Karpas-422 (cell line): ENCODE results near the gene PRSS2. TPM values are rescaled to one million over a fixed set of nuclear protein-coding genes. Genes with fewer than 3 reads are reported as not detected.

Experiments used
- DNase-seq: peaks from one replicate; pipeline ENCODE4 v3.0.0-alpha.2; 2015
- H2AFZ ChIP-seq: fragments of 200-600 bp; sonication (generic); 2 replicates; pipeline ENCODE4 v1.6.1; 2014; ENCODE audit warnings: antibody characterized with exemption, low read length, mixed read lengths
- H3K27ac ChIP-seq: fragments of 200-600 bp; sonication (generic); 2 replicates; pipeline ENCODE4 v1.5.1; 2014; ENCODE audit warnings: mild to moderate bottlenecking, low read length, moderate library complexity
- H3K27me3 ChIP-seq: fragments of 200-600 bp; sonication (generic); 2 replicates; pipeline ENCODE4 v1.6.1; 2014; ENCODE audit warnings: low read length, mixed read lengths
- H3K36me3 ChIP-seq: fragments of 200-600 bp; sonication (generic); 2 replicates; pipeline ENCODE4 v1.6.1; 2014; ENCODE audit warnings: low read length, mixed read lengths; ENCODE audit not compliant: insufficient read depth
- H3K4me1 ChIP-seq: fragments of 200-600 bp; sonication (generic); 2 replicates; pipeline ENCODE4 v1.6.1; 2014; ENCODE audit warnings: mild to moderate bottlenecking, low read length, mixed read lengths
- H3K4me2 ChIP-seq: fragments of 200-600 bp; sonication (generic); 2 replicates; pipeline ENCODE4 v1.6.1; 2014; ENCODE audit warnings: low read length, low read depth, mild to moderate bottlenecking; ENCODE audit not compliant: poor library complexity, severe bottlenecking
- H3K4me3 ChIP-seq: fragments of 200-600 bp; sonication (generic); 2 replicates; pipeline ENCODE4 v1.5.1; 2014; ENCODE audit warnings: mild to moderate bottlenecking, antibody characterized with exemption, low read length, mixed read lengths
- H3K79me2 ChIP-seq: fragments of 200-600 bp; sonication (generic); 2 replicates; pipeline ENCODE4 v1.6.1; 2014; ENCODE audit warnings: mild to moderate bottlenecking, low read length, mixed read lengths
- H3K9ac ChIP-seq: fragments of 200-600 bp; sonication (generic); 2 replicates; pipeline ENCODE4 v1.6.0; 2014; ENCODE audit warnings: low read length
- H3K9me2 ChIP-seq: fragments of 200-600 bp; sonication (generic), shearing (Covaris generic); replicated peaks from 2 replicates; pipeline ENCODE4 v1.6.0; 2014; ENCODE audit warnings: mild to moderate bottlenecking, low read length, moderate library complexity; ENCODE audit not compliant: insufficient read depth
- H3K9me3 ChIP-seq: fragments of 300-700, 200-600 bp; sonication (generic); 2 replicates; pipeline ENCODE4 v1.6.1; 2014; ENCODE audit warnings: low read length, mixed read lengths
- H4K20me1 ChIP-seq: fragments of 200-600 bp; sonication (generic); 2 replicates; pipeline ENCODE4 v1.6.1; 2014; ENCODE audit warnings: mild to moderate bottlenecking, antibody characterized with exemption, low read length, low read depth; ENCODE audit not compliant: insufficient read depth
- total RNA-seq: library from RNA; depleted of rRNA; stranded (reverse); fragments of >200 nt; shearing (Covaris generic); gene quantifications from 2 replicates; pipeline ENCODE4 v1.2.3, GENCODE V29; 2014; ENCODE audit warnings: low replicate concordance

Gene PRSS2
- total RNA-seq, 1 experiment from 2014 or later: not detected

DNA sequence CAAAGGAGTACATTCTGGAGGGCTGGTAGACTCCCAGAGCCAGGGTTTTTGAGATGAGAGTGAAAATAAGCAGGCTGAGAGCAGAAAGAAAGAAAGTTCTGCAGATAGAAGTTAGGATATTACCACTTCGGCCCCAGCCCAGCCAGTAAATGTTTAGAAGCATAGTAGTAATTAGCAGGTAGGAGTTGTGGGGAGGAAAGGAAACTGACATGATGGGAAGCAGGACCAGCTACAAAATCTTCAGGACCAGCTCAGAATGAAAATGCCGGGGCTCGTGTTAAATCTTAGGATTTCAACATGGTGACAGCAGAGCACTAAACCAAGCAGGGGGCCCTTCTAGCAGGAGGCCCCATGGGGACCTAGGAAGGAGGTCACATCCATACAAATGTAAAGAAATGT lies 28.7 kb downstream of the PRSS2 start:
- DNase-seq: no peak
- Histone ChIP-seq H3K9me3 (no peaks in the 10 kb centered on the region), H3K4me3 (no peak overlapping the region), H3K9ac (no peak overlapping the region), H2AFZ (no peak overlapping the region), H3K9me2 (no peaks in the 10 kb centered on the region), H3K27me3 (no peaks in the 10 kb centered on the region), H3K79me2 (no peaks in the 10 kb centered on the region), H3K4me2 (no peak overlapping the region), H4K20me1 (no peaks in the 10 kb centered on the region), H3K36me3 (no peaks in the 10 kb centered on the region), H3K27ac (no peak overlapping the region), H3K4me1 (no peaks in the 10 kb centered on the region)

DNA sequence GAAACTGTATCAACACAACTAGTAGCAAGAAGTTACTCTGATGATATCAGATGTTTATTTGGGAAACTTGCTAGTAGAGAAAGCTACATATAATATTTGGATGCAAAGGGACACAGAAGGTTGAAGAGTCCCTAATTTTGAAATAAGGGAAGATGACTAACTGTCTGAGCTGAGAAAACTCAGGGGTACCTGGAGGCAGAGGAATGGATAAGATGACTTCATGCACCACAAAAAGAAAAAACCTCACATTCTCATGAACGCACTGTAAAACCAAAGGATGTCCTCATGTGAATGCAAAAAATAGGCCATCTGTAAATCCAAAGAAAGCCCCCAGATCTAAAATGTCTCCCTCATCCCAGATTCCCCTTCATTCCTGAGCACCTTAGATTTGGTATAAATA lies 29.3 kb downstream of the PRSS2 start:
- no peaks in the 10 kb centered on the region for H3K9me2 ChIP-seq
- H3K27ac ChIP-seq: no peak overlapping the region
- H3K27me3 ChIP-seq: no peaks in the 10 kb centered on the region
- no peaks in the 10 kb centered on the region for H4K20me1 ChIP-seq
- no peaks in the 10 kb centered on the region for H3K36me3 ChIP-seq
- DNase-seq: no peak
- no peak overlapping the region for H3K4me3 ChIP-seq
- H2AFZ ChIP-seq: no peak overlapping the region
- H3K9ac ChIP-seq: no peak overlapping the region
- H3K4me2 ChIP-seq: no peak overlapping the region
- no peaks in the 10 kb centered on the region for H3K4me1 ChIP-seq
- H3K79me2 ChIP-seq: no peaks in the 10 kb centered on the region
- no peaks in the 10 kb centered on the region for H3K9me3 ChIP-seq

DNA sequence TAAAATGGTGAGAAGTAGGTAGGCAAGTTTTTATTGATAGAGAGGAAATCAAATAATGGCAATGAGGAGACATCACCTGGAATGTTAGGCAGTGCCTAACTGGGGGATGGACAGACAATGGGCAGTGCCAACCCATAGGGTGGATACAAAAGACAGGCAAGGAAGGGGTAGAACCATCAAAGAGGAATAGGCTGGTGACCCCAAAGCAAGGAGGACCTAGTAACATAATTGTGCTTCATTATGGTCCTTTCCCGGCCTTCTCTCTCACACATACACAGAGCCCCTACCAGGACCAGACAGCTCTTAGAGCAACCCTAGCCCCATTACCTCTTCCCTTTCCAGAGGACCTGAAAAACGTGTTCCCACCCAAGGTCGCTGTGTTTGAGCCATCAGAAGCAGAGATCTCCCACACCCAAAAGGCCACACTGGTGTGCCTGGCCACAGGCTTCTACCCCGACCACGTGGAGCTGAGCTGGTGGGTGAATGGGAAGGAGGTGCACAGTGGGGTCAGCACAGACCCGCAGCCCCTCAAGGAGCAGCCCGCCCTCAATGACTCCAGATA lies 30.0 kb downstream of the PRSS2 start:
- H3K4me1 ChIP-seq: no peaks in the 10 kb centered on the region
- H3K9me3 ChIP-seq: no peaks in the 10 kb centered on the region
- no peaks in the 10 kb centered on the region for H3K9me2 ChIP-seq

DNA sequence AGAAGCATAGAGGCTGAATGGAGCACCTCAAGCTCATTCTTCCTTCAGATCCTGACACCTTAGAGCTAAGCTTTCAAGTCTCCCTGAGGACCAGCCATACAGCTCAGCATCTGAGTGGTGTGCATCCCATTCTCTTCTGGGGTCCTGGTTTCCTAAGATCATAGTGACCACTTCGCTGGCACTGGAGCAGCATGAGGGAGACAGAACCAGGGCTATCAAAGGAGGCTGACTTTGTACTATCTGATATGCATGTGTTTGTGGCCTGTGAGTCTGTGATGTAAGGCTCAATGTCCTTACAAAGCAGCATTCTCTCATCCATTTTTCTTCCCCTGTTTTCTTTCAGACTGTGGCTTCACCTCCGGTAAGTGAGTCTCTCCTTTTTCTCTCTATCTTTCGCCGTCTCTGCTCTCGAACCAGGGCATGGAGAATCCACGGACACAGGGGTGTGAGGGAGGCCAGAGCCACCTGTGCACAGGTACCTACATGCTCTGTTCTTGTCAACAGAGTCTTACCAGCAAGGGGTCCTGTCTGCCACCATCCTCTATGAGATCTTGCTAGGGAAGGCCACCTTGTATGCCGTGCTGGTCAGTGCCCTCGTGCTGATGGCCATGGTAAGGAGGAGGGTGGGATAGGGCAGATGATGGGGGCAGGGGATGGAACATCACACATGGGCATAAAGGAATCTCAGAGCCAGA lies 31.0 kb downstream of the PRSS2 start:
- Histone ChIP-seq H3K36me3 (no peaks in the 10 kb centered on the region), H3K9ac (no peak overlapping the region), H3K4me2 (no peak overlapping the region), H4K20me1 (no peaks in the 10 kb centered on the region), H3K79me2 (no peaks in the 10 kb centered on the region), H3K4me3 (no peak overlapping the region), H2AFZ (no peak overlapping the region), H3K4me1 (no peaks in the 10 kb centered on the region), H3K27ac (no peak overlapping the region), H3K27me3 (no peaks in the 10 kb centered on the region), H3K9me3 (no peaks in the 10 kb centered on the region), H3K9me2 (no peaks in the 10 kb centered on the region)
- DNase-seq: no peak

More for the DNA sequence above, 30.0 kb downstream of the PRSS2 start:
- no peaks in the 10 kb centered on the region for H3K79me2 ChIP-seq
- no peak overlapping the region for H3K9ac ChIP-seq
- no peak overlapping the region for H3K4me2 ChIP-seq
- H3K36me3 ChIP-seq: no peaks in the 10 kb centered on the region
- H4K20me1 ChIP-seq: no peaks in the 10 kb centered on the region
- H2AFZ ChIP-seq: no peak overlapping the region
- H3K27ac ChIP-seq: no peak overlapping the region
- H3K4me3 ChIP-seq: no peak overlapping the region
- no peak for DNase-seq
- H3K27me3 ChIP-seq: no peaks in the 10 kb centered on the region

DNA sequence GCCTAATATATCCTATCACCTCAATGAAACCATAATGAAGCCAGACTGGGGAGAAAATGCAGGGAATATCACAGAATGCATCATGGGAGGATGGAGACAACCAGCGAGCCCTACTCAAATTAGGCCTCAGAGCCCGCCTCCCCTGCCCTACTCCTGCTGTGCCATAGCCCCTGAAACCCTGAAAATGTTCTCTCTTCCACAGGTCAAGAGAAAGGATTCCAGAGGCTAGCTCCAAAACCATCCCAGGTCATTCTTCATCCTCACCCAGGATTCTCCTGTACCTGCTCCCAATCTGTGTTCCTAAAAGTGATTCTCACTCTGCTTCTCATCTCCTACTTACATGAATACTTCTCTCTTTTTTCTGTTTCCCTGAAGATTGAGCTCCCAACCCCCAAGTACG lies 31.5 kb downstream of the PRSS2 start:
- no peak for DNase-seq
- H3K9me3 ChIP-seq: no peaks in the 10 kb centered on the region
- no peaks in the 10 kb centered on the region for H4K20me1 ChIP-seq
- H3K9ac ChIP-seq: no peak overlapping the region
- H3K4me1 ChIP-seq: no peaks in the 10 kb centered on the region
- H2AFZ ChIP-seq: no peak overlapping the region
- no peaks in the 10 kb centered on the region for H3K79me2 ChIP-seq
- no peaks in the 10 kb centered on the region for H3K27me3 ChIP-seq
- no peak overlapping the region for H3K27ac ChIP-seq
- H3K36me3 ChIP-seq: no peaks in the 10 kb centered on the region
- no peak overlapping the region for H3K4me2 ChIP-seq
- H3K9me2 ChIP-seq: no peaks in the 10 kb centered on the region
- H3K4me3 ChIP-seq: no peak overlapping the region

DNA sequence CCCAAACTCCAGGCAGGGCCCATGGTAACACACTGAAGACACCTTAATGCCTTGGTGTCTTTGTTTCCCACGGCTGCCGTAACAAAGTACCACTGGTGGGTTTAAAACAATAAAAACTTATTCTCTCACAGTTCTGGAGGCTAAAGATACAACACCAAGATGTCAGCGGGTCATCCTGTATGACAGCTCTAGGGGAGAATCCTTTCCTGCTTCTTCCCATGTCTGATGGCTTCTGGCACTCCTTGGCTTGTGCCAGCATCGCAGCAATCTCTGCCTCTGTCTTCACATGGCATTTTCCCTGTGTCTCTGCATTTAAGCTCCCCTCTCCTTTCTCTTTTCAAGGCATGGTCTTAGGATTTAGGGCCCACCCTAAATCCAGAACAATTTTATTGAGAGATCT lies 33.1 kb downstream of the PRSS2 start:
- H3K79me2 ChIP-seq: no peaks in the 10 kb centered on the region
- no peak for DNase-seq
- H3K9ac ChIP-seq: no peak overlapping the region
- H3K9me2 ChIP-seq: no peaks in the 10 kb centered on the region
- H4K20me1 ChIP-seq: no peaks in the 10 kb centered on the region
- H3K36me3 ChIP-seq: no peaks in the 10 kb centered on the region
- no peak overlapping the region for H2AFZ ChIP-seq
- no peak overlapping the region for H3K27ac ChIP-seq
- no peaks in the 10 kb centered on the region for H3K27me3 ChIP-seq
- no peaks in the 10 kb centered on the region for H3K9me3 ChIP-seq
- H3K4me2 ChIP-seq: no peak overlapping the region
- no peaks in the 10 kb centered on the region for H3K4me1 ChIP-seq
- H3K4me3 ChIP-seq: no peak overlapping the region

DNA sequence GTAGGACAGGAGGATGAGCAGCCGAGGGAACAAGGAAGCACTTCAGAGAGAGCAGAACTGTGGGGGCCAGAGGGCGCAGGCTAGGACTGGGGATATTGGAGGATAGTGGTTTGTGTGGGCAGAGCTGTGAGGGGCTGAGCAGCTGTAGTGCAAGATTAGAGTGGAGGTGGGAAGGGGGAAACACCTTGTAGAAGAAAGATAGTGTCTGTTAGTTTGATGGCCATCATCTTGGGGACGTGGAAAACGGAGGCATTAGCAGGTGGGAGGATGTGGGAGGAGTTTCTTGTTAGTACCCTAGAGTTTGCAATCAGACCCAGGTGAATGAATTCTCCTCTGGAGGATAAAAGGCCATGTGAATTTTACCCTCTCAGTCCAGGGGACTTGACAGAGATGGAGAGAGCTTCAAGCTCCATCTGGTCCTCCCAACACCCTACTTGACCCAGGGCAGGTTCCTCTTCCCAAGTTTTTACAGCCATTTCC lies 34.0 kb downstream of the PRSS2 start:
- Histone ChIP-seq H3K9ac (no peak overlapping the region), H3K27ac (no peak overlapping the region), H4K20me1 (no peaks in the 10 kb centered on the region), H3K4me3 (no peak overlapping the region), H2AFZ (no peak overlapping the region), H3K27me3 (no peaks in the 10 kb centered on the region), H3K36me3 (no peaks in the 10 kb centered on the region), H3K9me2 (no peaks in the 10 kb centered on the region), H3K79me2 (no peaks in the 10 kb centered on the region), H3K4me2 (no peak overlapping the region), H3K4me1 (no peaks in the 10 kb centered on the region), H3K9me3 (no peaks in the 10 kb centered on the region)
- DNase-seq: no peak

DNA sequence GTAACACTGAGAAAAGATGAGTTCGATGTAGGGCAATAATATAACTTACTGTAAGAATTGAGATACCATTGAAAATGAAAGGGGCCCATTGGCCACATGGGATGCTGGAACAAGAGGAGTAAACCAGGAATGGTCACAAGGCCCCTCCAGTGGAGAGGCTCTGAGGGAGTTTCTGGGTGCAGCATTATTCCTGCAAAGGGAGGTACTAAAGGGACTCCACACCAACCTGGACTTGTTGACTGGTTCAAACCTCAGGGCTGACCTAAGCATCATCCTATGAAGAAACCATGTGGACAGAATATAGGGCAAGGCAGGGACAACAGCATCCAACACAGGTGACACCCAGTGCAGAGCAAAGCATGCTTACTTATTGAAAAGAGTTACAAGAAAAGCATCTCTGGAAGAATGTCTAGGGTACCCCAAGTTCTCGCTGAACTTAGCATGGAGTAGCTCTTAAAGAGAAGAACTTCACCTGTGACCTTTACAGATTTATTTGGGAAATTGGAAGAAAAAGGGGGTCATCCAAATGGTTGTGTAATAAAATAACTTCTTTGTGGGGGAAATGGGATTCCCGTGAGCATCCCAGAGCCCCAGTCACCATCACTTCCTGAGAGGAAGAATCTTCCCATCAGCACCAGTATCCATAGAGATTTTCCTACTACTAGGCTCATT lies 34.7 kb downstream of the PRSS2 start:
- Histone ChIP-seq H3K27ac (no peak overlapping the region), H3K4me2 (no peak overlapping the region)

More for the DNA sequence above, 34.7 kb downstream of the PRSS2 start:
- Histone ChIP-seq H2AFZ (no peak overlapping the region), H3K9me2 (no peaks in the 10 kb centered on the region), H3K79me2 (no peaks in the 10 kb centered on the region), H3K9ac (no peak overlapping the region), H3K4me3 (no peak overlapping the region), H3K36me3 (no peaks in the 10 kb centered on the region), H4K20me1 (no peaks in the 10 kb centered on the region), H3K9me3 (no peaks in the 10 kb centered on the region), H3K27me3 (no peaks in the 10 kb centered on the region), H3K4me1 (no peaks in the 10 kb centered on the region)
- DNase-seq: no peak
